K562 (cell line): Measurements from ENCODE around the gene NVL. TPM values are rescaled to one million over a fixed set of nuclear protein-coding genes. Genes with fewer than 3 reads are reported as not detected.

Experiments used
- BACH1 ChIP-seq: fragments of 200-800 bp; sonication (Bioruptor generic); IDR thresholded peaks from 2 replicates; pipeline ENCODE4 v1.6.1; 2016; ENCODE audit warnings: missing genetic modification characterization, missing compliant biosample characterization
- CXXC5 ChIP-seq: fragments of 250-450 bp; sonication (Bioruptor Pico); IDR thresholded peaks from 2 replicates; pipeline ENCODE4 v1.8.0; 2022; ENCODE audit warnings: inconsistent platforms, mild to moderate bottlenecking, moderate library complexity
- ELF2 ChIP-seq: fragments of 250-450 bp; sonication (Bioruptor Pico); IDR thresholded peaks from 2 replicates; pipeline ENCODE4 v1.5.0; 2021; ENCODE audit warnings: mild to moderate bottlenecking
- EWSR1 ChIP-seq: fragments of 450-650 bp; IDR thresholded peaks from 2 replicates; pipeline ENCODE4 v1.6.1; 2018; ENCODE audit warnings: borderline replicate concordance, mild to moderate bottlenecking, low read depth, moderate library complexity; ENCODE audit not compliant: partially characterized antibody
- KLF10 ChIP-seq: fragments of 250-450 bp; sonication (Bioruptor Pico); IDR thresholded peaks from 2 replicates; pipeline ENCODE4 v1.6.1; 2021; ENCODE audit warnings: matching md5 sums
- NR2F6 ChIP-seq: fragments of 450-650 bp; formaldehyde crosslinking; IDR thresholded peaks from 2 replicates; pipeline ENCODE4 v1.4.0; 2020; ENCODE audit warnings: mild to moderate bottlenecking
- RBM15 ChIP-seq: fragments of 200-400 bp; formaldehyde crosslinking; IDR thresholded peaks from 2 replicates; pipeline ENCODE4 v1.6.1; 2018; ENCODE audit warnings: mild to moderate bottlenecking, low read length, moderate library complexity; ENCODE audit not compliant: insufficient read depth
- SRSF3 ChIP-seq: fragments of 200-400 bp; formaldehyde crosslinking; IDR thresholded peaks from 2 replicates; pipeline ENCODE4 v1.6.1; 2016; ENCODE audit warnings: mild to moderate bottlenecking, low read length, moderate library complexity; ENCODE audit not compliant: insufficient read depth
- TEAD4 ChIP-seq, 2 experiments: sonication (generic) in 1 of 2; formaldehyde crosslinking in 1 of 2; IDR thresholded peaks; 2 replicates each; pipeline versions ENCODE4 v1.6.1 to v1.8.0; 2012 to 2022; ENCODE audit warnings: borderline replicate concordance in 1 of 2, inconsistent platforms in 1 of 2, low read length in 1 of 2, mild to moderate bottlenecking in 1 of 2, missing genetic modification reagents in 1 of 2
- ZC3H11A ChIP-seq: IDR thresholded peaks from 2 replicates; pipeline ENCODE4 v1.6.1; 2012; ENCODE audit warnings: low read depth, low read length, improper control_type of control experiment
- ZKSCAN3 ChIP-seq: fragments of 250-450 bp; sonication (Bioruptor Pico); IDR thresholded peaks from 2 replicates; pipeline ENCODE4 v1.4.0; 2020
- ZNF133 ChIP-seq: fragments of 250-450 bp; sonication (Bioruptor Pico); IDR thresholded peaks from 2 replicates; pipeline ENCODE4 v1.4.0; 2020; ENCODE audit warnings: mild to moderate bottlenecking
- ZZZ3 ChIP-seq: fragments of 450-650 bp; IDR thresholded peaks from 2 replicates; pipeline ENCODE4 v1.6.1; 2016; ENCODE audit warnings: antibody characterized with exemption, mild to moderate bottlenecking, moderate library complexity
- polyA plus RNA-seq, 8 experiments: library from polyadenylated mRNA; depleted of rRNA in 4 of 8; stranded (reverse) in 5 of 8; unstranded in 3 of 8; fragments of >200 nt; fragmentation: Nextera tagmentation in 2 of 8; fragmentation: Illumina TruSeq in 1 of 8; extraction: Ambion mirVana in 2 of 8; extraction: Trizol in 1 of 8; gene quantifications; 2 replicates each; pipeline versions ENCODE4 v1.2.1 to v1.2.3, GENCODE V29; 2011 to 2014; ENCODE audit warnings: inconsistent platforms in 1 of 8, missing spikeins in 1 of 8
- total RNA-seq, 7 experiments: library from RNA; depleted of rRNA in 6 of 7; stranded (reverse); fragments of >200 nt in 6 of 7; fragmentation: Illumina TruSeq in 2 of 7; extraction: Trizol in 2 of 7; gene quantifications; 2 replicates each; pipeline versions ENCODE4 v1.2.1 to v1.2.3, GENCODE V29; 2011 to 2021; ENCODE audit warnings: low replicate concordance in 1 of 7
- TF ChIP-seq, protein P1 (sequence below), 2 experiments: fragments of 450-650 bp; formaldehyde crosslinking in 1 of 2; IDR thresholded peaks; 2 replicates each; pipeline versions ENCODE4 v1.4.0 to v1.6.1; 2014 to 2020; ENCODE audit warnings: mild to moderate bottlenecking in 2 of 2, borderline replicate concordance in 1 of 2, low read depth in 1 of 2
- TF ChIP-seq, protein P2 (sequence below): sonication (generic); formaldehyde crosslinking; IDR thresholded peaks from 2 replicates; pipeline ENCODE4 v1.8.0; 2022; ENCODE audit warnings: mild to moderate bottlenecking, missing genetic modification reagents
- TF ChIP-seq, protein P3 (sequence below): fragments of 250-450 bp; sonication (Bioruptor Pico); IDR thresholded peaks from 2 replicates; pipeline ENCODE4 v1.5.0; 2021; ENCODE audit warnings: mild to moderate bottlenecking, moderate library complexity

Gene NVL
- total and polyA plus RNA-seq, 9 of the 15 experiments (the other 6 are each of a cell fraction or from before 2014, with no cell fraction given) = 32.5 to 86.6 (median 62.9) TPM

DNA sequence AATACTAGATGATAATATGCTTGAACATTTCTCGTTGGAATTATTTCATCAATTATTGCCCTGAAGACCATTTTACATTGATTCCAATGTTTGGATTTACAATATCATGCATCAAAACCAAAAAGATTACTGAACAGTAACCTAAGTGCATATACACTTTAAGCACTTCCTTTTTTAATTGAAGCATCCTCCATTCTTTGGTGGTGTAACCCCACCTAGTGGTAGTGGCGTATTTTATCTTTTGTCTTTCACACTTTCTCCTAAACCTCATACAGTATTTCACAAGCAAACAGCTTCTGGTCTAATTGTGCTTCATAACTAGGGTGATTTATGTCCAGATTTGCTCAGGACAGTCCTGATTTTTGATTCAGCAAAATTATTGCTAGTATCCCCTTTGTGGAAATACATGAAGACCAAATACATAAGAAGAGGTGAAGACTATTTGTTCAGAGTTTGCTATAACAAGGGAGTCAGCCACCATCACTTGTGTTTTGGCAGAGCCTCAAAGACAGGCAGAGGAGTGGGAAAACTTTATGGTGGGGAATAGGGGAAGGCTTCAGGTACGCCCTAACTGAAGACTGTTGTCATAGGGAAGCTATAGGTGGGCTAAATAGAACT is 3.4 kb upstream of the NVL start (continued):
- TF ChIP-seq, protein P1, sequence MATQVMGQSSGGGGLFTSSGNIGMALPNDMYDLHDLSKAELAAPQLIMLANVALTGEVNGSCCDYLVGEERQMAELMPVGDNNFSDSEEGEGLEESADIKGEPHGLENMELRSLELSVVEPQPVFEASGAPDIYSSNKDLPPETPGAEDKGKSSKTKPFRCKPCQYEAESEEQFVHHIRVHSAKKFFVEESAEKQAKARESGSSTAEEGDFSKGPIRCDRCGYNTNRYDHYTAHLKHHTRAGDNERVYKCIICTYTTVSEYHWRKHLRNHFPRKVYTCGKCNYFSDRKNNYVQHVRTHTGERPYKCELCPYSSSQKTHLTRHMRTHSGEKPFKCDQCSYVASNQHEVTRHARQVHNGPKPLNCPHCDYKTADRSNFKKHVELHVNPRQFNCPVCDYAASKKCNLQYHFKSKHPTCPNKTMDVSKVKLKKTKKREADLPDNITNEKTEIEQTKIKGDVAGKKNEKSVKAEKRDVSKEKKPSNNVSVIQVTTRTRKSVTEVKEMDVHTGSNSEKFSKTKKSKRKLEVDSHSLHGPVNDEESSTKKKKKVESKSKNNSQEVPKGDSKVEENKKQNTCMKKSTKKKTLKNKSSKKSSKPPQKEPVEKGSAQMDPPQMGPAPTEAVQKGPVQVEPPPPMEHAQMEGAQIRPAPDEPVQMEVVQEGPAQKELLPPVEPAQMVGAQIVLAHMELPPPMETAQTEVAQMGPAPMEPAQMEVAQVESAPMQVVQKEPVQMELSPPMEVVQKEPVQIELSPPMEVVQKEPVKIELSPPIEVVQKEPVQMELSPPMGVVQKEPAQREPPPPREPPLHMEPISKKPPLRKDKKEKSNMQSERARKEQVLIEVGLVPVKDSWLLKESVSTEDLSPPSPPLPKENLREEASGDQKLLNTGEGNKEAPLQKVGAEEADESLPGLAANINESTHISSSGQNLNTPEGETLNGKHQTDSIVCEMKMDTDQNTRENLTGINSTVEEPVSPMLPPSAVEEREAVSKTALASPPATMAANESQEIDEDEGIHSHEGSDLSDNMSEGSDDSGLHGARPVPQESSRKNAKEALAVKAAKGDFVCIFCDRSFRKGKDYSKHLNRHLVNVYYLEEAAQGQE (IDR thresholded peaks at IDR 0.05; ENCODE audit: borderline replicate concordance) = peak; percentile 88
- TF ChIP-seq, protein P1 (CRISPR knock-in tag; IDR thresholded peaks at IDR 0.05; ENCODE audit: low read depth) = no peak
- TF ChIP-seq KLF10 (CRISPR knock-in tag) (no peak), BACH1 (tag) (no peak), ZNF133 (CRISPR knock-in tag) (no peak), TEAD4 (IDR thresholded peaks at IDR 0.05; ENCODE audit: low read length) (peak; percentile 34; the same call in 1 of the 2 replicates), TEAD4 (CRISPR knock-in tag; IDR thresholded peaks at IDR 0.05; ENCODE audit: borderline replicate concordance) (no peak), RBM15 (no peak), ELF2 (CRISPR knock-in tag) (no peak), NR2F6 (CRISPR knock-in tag) (no peak), EWSR1 (no peak), SRSF3 (no peak), CXXC5 (CRISPR knock-in tag) (no peak), ZZZ3 (no peak), ZC3H11A (no peak), ZKSCAN3 (CRISPR knock-in tag) (no peak)
- TF ChIP-seq, protein P2, sequence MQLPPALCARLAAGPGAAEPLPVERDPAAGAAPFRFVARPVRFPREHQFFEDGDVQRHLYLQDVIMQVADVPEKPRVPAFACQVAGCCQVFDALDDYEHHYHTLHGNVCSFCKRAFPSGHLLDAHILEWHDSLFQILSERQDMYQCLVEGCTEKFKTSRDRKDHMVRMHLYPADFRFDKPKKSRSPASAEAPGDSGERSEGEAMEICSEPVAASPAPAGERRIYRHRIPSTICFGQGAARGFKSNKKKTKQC (CRISPR knock-in tag) = no peak
- TF ChIP-seq, protein P3, sequence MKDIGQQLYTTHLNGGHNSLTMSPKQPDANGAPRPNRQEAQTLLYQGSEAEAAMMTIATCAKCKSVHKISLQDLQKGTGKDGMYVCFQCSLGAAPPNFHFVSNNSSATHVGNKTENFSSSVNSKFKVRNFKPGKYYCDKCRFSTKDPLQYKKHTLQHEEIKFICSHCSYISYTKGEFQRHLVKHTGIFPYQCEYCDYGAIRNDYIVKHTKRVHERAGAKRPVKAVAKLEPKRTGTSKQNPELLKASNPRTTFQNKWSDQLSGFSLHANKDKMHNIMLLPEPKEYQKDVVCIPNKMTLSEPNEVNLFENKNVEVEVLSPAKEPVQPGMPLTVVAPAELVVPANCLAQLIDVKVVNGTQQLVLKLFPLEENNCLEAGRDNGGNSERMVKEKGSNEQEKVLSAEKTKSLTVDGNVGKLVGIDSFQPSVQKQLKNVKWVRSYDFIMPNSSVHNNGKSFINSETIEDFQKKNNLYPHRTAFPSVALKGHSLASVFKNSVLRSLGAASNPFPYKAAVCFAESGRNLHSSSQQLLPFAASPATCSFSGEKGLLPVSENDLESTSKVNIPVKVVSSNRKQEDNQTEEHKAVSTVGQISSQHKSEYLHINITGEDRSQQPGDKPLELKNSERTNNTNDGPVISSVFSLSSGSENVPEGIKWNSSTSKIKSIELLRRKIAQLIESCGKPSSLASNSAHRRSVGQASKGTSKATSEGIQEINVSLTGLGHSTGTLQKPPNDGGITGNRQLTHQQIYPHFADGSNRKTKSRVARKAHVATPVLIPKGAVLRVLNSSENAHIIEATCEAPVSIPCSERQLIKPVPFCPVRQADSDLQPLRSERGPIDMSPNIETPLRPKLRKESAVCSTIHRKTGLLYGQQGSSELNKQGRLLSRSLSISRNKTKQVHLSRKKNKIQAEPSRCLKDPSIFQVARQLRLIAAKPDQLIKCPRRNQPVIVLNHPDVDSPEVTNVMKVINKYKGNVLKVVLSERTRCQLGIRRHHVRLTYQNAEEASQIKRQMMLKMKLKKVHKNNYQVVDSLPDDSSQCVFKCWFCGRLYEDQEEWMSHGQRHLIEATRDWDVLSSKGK = no peak
